Right lobe of liver (tissue), 6 donors: ENCODE measurements around the gene KRTAP12-2. TPM values are rescaled to one million over a fixed set of nuclear protein-coding genes. Genes with fewer than 3 reads are reported as not detected.

Source experiments
- ATAC-seq, 4 donors: fragments of 200-7000 bp; cut with Tn5 transposase; one replicate each; pipeline ENCODE4 v1.9.1; 2020; ENCODE audit warnings: mild to moderate bottlenecking in 4 of 4, moderate library complexity in 4 of 4
- DNase-seq, 3 donors: peaks; one replicate each; pipeline ENCODE4 v3.0.0-alpha.2; 2020
- H3K27ac ChIP-seq, 3 donors: fragments of 200-600 bp; one replicate each; pipeline ENCODE4 v1.8.0; 2022
- H3K27me3 ChIP-seq, 2 donors: fragments of 200-600 bp; one replicate each; pipeline ENCODE4 v1.8.0; 2022
- H3K36me3 ChIP-seq, 4 donors: fragments of 200-600 bp; sonication (generic) in 1 of 4; one replicate each; pipeline versions ENCODE4 v1.5.1 to v1.8.0; 2017 to 2022; ENCODE audit warnings: control low read depth in 1 of 4
- H3K4me1 ChIP-seq, 4 donors: fragments of 200-600 bp; sonication (generic) in 1 of 4; one replicate each; pipeline versions ENCODE4 v1.5.1 to v1.8.0; 2017 to 2022; ENCODE audit warnings: control low read depth in 1 of 4
- H3K4me3 ChIP-seq, 3 donors: fragments of 200-600 bp; one replicate each; pipeline ENCODE4 v1.8.0; 2022
- H3K9me3 ChIP-seq, 4 donors: fragments of 200-600 bp; sonication (generic) in 1 of 4; one replicate each; pipeline versions ENCODE4 v1.5.1 to v1.8.0; 2017 to 2022; ENCODE audit warnings: control low read depth in 1 of 4
- CTCF ChIP-seq, 4 donors: fragments of 200-600 bp in 3 of 4; fragments of 450-650 bp in 1 of 4; IDR thresholded peaks; one replicate each; pipeline versions ENCODE4 v1.5.1 to v1.8.0; 2016 to 2022; ENCODE audit warnings: antibody characterized with exemption in 4 of 4, mild to moderate bottlenecking in 2 of 4
- POLR2A ChIP-seq: fragments of 450-650 bp; IDR thresholded peaks from one replicate; pipeline ENCODE4 v1.6.1; 2017; ENCODE audit warnings: antibody characterized with exemption, mild to moderate bottlenecking
- WGBS: methylation state at CpG from one replicate; pipeline ENCODE4 v1.1.6; 2018; ENCODE audit warnings: low coverage, low lambda C conversion rate; ENCODE audit not compliant: insufficient coverage; ENCODE audit errors: missing lambda C conversion rate; 5-methylcytosine and 5-hydroxymethylcytosine counted together
- intact Hi-C, 2 donors: fragments of 100-400 bp; cut with DNase I; formaldehyde crosslinking; loops; one replicate each; pipeline versions ENCODE4 v1.11.2 to v1.14.1; 2022
- long read RNA-seq: library from polyadenylated mRNA; unstranded; transcript quantifications from one replicate; pipeline ENCODE4 v2.0.0, GENCODE V29; 2019
- total RNA-seq, 6 experiments: library from RNA; depleted of rRNA in 2 of 6; stranded (reverse); fragments of >200 nt in 2 of 6; fragmentation: NEBNext Ultra II Directional in 3 of 6; extraction: Animal tissue kit (Norgen Biotek cat#: 25700) in 3 of 6; gene quantifications; one replicate each; pipeline versions ENCODE4 v1.1.0 to v1.2.4, GENCODE V29; 2016 to 2023
- donor health status: DM: no; HTN: yes; CAD: no.
- donor health status: DM: no; HTN: no; CAD: no.
- donor health status: DM: no; HTN: no; CAD: no.
- donor health status: DM: no; HTN: yes; CAD: no.
- donor health status: DM: no; HTN: yes; CAD: no.

Gene KRTAP12-2
- not detected for total RNA-seq
- long read RNA-seq: 0 reads

- WGBS: 55% methylated on average over 2 of the region's 19 CpGs
- intact Hi-C loops: no loop called here
- Histone ChIP-seq H3K9me3 (no peaks in the 10 kb centered on the region), H3K4me3 (no peak within 1 kb of the TSS), H3K4me1 (no peaks in the 10 kb centered on the region), H3K27ac (no peak within 1 kb of the TSS), H3K36me3 (no peaks in the 10 kb centered on the region), H3K27me3 (no peaks in the 10 kb centered on the region)
- TF ChIP-seq POLR2A (no peak), CTCF (IDR thresholded peaks at IDR 0.05) (no peak)
- no peak for DNase-seq
- peak in 1 of 4 donors; percentile 39 for ATAC-seq
These were observed at the start of gene KRTAP12-2 for GRCh38 chr21:44666401-44667320. Gene KRTAP12-2, minus strand, starts transcription at chr21:44666927. Its CDS starts 41 bp downstream, at chr21:44666886.

DNA sequence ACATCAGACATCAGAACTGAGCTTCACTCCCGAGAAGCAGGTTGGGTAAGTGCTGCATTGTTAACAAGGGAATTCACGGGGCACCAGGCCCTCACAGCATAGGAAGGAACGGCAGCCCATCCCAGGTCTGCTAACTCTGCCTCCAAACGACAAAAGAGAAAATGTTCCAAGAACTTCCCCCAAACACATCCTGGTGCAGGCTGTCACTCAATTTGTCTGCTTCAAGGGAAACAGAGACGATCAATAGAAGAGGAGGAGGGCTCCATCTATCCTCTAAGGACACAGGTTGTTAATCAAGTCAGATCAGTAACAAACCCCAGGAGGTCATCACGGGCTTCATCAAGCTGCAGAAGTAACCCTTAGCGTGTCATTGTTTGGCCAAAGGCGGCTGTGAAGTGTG is 48.2 kb upstream of the KRTAP12-2 start:
- H3K4me3 ChIP-seq: no peak overlapping the region
- intact Hi-C loops: no loop called here
- no peaks in the 10 kb centered on the region for H3K9me3 ChIP-seq
- peaks cover 11 to 21% of the 10 kb centered on the region in 2 donors for H3K27me3 ChIP-seq
- no peak overlapping the region for H3K27ac ChIP-seq
- 8% methylated on average over 8 of the region's 8 CpGs for WGBS
- DNase-seq (no peak), ATAC-seq (no peak)
- TF ChIP-seq POLR2A (no peak), CTCF (IDR thresholded peaks at IDR 0.05) (no peak)
- peaks cover 0 to 2% (median 0%) of the 10 kb centered on the region in 4 donors for H3K4me1 ChIP-seq
- H3K36me3 ChIP-seq: no peaks in the 10 kb centered on the region

DNA sequence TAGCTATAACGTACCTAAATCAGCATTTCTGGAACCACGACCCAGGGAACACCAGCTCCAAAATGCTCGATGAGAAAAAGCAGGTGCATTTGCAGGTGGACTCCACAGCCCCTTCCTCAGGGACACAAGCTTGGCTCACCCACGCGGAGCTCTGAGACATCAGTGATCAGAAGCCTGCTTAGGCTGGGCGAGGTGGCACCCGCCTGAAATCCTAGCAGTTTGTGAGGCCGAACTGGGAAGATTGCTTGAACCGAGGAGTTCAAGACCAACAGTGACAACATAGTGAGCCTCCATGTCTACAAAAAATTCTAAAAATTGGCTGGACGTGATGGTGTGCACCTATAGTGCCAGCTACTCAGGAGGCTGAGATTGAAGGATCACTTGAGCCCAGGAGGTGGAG is 47.1 kb upstream of the KRTAP12-2 start:
- no peak for DNase-seq
- no peak for ATAC-seq
- TF ChIP-seq POLR2A (no peak), CTCF (IDR thresholded peaks at IDR 0.05) (no peak)
- Histone ChIP-seq H3K4me1 (peaks cover 0 to 3% (median 0%) of the 10 kb centered on the region in 4 donors), H3K36me3 (no peaks in the 10 kb centered on the region), H3K9me3 (no peaks in the 10 kb centered on the region), H3K27me3 (peaks cover 20 to 25% of the 10 kb centered on the region in 2 donors), H3K4me3 (no peak overlapping the region), H3K27ac (no peak overlapping the region)
- WGBS: 73% methylated on average over 3 of the region's 10 CpGs
- intact Hi-C loops: no loop called here

- Histone ChIP-seq H3K27me3 (peaks cover 24 to 32% of the 10 kb centered on the region in 2 donors), H3K9me3 (no peaks in the 10 kb centered on the region), H3K27ac (no peak overlapping the region), H3K36me3 (no peaks in the 10 kb centered on the region), H3K4me1 (peaks cover 0 to 3% (median 0%) of the 10 kb centered on the region in 4 donors), H3K4me3 (no peak overlapping the region)
- intact Hi-C loops: no loop called here
- DNase-seq (no peak), ATAC-seq (no peak)
- TF ChIP-seq CTCF (IDR thresholded peaks at IDR 0.05) (no peak), POLR2A (no peak)
- 38% methylated on average over 2 of the region's 9 CpGs for WGBS
These were observed 46.4 kb upstream of the KRTAP12-2 start for GRCh38 chr21:44713130-44713529.
